ENCODE data around the gene SLC29A4. TPM values are rescaled to one million over a fixed set of nuclear protein-coding genes. Genes with fewer than 3 reads are reported as not detected.
"Not testable (repeated sequence)": the region's sequence is repeated elsewhere in the genome, so short reads cannot be mapped to it uniquely, and the experiment has no call there.

The SLC29A4 gene
- total and polyA plus RNA-seq, 2 of the 13 experiments (the other 11 are each of a cell fraction or from before 2014, with no cell fraction given): 29.7 to 31.7 TPM

DNA sequence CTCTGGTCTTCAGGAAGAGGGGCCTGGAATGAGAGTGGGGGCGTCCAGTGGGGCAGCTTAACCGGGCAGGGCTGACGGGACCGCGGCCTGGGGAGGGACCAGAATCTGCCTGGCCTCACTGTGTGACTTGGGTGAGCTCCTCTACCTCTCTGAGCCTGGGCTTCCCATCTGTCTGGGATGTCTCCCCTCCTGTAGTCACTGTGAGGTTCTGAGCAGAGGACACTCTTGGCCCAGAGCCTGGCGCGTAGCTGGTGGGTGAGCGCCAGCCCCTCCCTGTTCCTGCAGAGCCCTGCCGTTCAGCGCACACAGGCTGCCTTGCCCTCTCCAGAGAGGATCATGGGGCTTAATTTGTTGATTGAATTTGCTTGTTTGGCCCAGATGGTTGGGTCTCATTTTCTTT lies 7.2 kb upstream of the SLC29A4 start:
- H3K4me1 ChIP-seq (ENCODE audit: insufficient read depth, low read length): peaks cover 18% of the 10 kb centered on the region
- H3K79me2 ChIP-seq (ENCODE audit: insufficient read depth, low read length); ATAC-seq; H2AFZ ChIP-seq (ENCODE audit: low read length); H3K9me3 ChIP-seq (ENCODE audit: low read length); H3K4me3 ChIP-seq (replicated peaks in 1 of 3; ENCODE audit: insufficient read depth in 1 of 3, low read depth in 2 of 3, low read length in 3 of 3); H3K9ac ChIP-seq (ENCODE audit: insufficient read depth, low read depth, low read length); in situ Hi-C loops (cut with HindIII; ENCODE audit: extremely low pct_ligation_motif_present, low pct_unique_long_range_greater_than_20kb); DNase-seq (ENCODE audit: low spot score); H3K27me3 ChIP-seq (ENCODE audit: control insufficient read depth in 1 of 2, insufficient read depth in 2 of 2, low read length in 2 of 2); FAIRE-seq; BruUV-seq (replicated peaks); H3K36me3 ChIP-seq (replicated peaks in 1 of 2; ENCODE audit: control insufficient read depth in 1 of 2, insufficient read depth in 2 of 2, low read length in 2 of 2); POLR2A ChIA-PET; H4K20me1 ChIP-seq (ENCODE audit: insufficient read depth, low read length); H3K4me2 ChIP-seq (ENCODE audit: low read depth, low read length); H3K27ac ChIP-seq (ENCODE audit: extremely low read length, insufficient read depth, low read length); intact Hi-C loops (cut with micrococcal nuclease; ENCODE audit: unreplicated experiment); CTCF ChIA-PET (ENCODE audit: low intra/inter-chr PET ratio, low total read pairs): not testable (repeated sequence)
- TF ChIP-seq ZNF768 (CRISPR knock-in tag; IDR thresholded peaks at IDR 0.05): 0 out of 2 replicates have a peak, but pooled peaks have one; percentile 45
- 62% methylated on average over 2 of the region's 10 CpGs for WGBS (ENCODE audit: low lambda C conversion rate)

DNA sequence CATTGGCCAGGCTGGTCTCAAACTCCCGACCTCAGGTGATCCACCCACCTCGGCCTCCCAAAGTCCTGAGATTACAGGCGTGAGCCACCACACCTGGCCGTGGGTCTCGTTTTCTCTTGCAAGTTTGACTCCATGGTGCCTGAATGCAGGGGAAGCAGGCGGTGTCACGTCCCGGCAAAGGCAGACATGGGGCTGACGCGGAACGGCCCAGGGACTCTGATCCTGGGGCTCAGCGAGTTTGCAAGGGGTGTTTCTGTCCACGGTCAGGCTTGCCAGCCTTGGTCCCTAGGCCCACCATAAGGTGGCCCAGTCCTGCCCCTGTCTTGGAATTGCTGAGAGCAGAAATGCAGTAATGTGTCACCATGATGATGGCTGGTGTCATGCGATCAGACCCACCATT lies 6.6 kb upstream of the SLC29A4 start:
- intact Hi-C loops (cut with micrococcal nuclease; ENCODE audit: unreplicated experiment); H3K79me2 ChIP-seq (ENCODE audit: insufficient read depth, low read length); H2AFZ ChIP-seq (ENCODE audit: low read length); DNase-seq (ENCODE audit: low spot score); H3K27ac ChIP-seq (ENCODE audit: extremely low read length, insufficient read depth, low read length); H3K9ac ChIP-seq (ENCODE audit: insufficient read depth, low read depth, low read length); FAIRE-seq; CTCF ChIA-PET (ENCODE audit: low intra/inter-chr PET ratio, low total read pairs); H3K4me3 ChIP-seq (replicated peaks in 1 of 3; ENCODE audit: insufficient read depth in 1 of 3, low read depth in 2 of 3, low read length in 3 of 3); H3K36me3 ChIP-seq (replicated peaks in 1 of 2; ENCODE audit: control insufficient read depth in 1 of 2, insufficient read depth in 2 of 2, low read length in 2 of 2); H3K4me2 ChIP-seq (ENCODE audit: low read depth, low read length); ATAC-seq; H3K9me3 ChIP-seq (ENCODE audit: low read length); H4K20me1 ChIP-seq (ENCODE audit: insufficient read depth, low read length); H3K27me3 ChIP-seq (ENCODE audit: control insufficient read depth in 1 of 2, insufficient read depth in 2 of 2, low read length in 2 of 2); in situ Hi-C loops (cut with HindIII; ENCODE audit: extremely low pct_ligation_motif_present, low pct_unique_long_range_greater_than_20kb); BruUV-seq (replicated peaks); POLR2A ChIA-PET: not testable (repeated sequence)
- peaks cover 12% of the 10 kb centered on the region for H3K4me1 ChIP-seq (ENCODE audit: insufficient read depth, low read length)
- 51% methylated on average over 12 of the region's 14 CpGs for WGBS (ENCODE audit: low lambda C conversion rate)

DNA sequence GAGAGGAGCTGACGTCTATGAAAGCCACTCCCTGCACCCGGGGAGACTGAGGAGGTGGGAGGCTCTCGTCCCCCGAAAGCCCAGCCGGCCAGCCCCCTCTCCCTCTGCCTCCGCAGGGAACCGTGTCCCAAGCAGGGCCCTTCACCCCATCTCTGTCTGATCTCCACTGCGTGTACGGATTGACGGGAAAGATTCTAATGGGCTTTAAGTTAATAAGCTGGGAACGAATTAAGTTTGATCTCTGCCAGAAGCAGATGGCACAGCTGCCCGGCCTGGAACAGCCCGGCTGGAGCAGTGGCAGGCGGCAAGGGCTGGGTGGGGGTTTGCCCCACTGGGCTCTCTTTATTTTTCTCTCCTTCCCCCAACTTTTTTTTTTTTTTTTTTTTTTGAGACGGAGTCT lies 6.1 kb upstream of the SLC29A4 start:
- Histone ChIP-seq H3K4me3 (replicated peaks in 1 of 3; ENCODE audit: insufficient read depth in 1 of 3, low read depth in 2 of 3, low read length in 3 of 3) (no peak overlapping the region), H3K4me2 (ENCODE audit: low read depth, low read length) (no peak overlapping the region), H3K27ac (ENCODE audit: extremely low read length, insufficient read depth, low read length) (no peak overlapping the region), H3K79me2 (ENCODE audit: insufficient read depth, low read length) (no peaks in the 10 kb centered on the region), H3K9ac (ENCODE audit: insufficient read depth, low read depth, low read length) (no peak overlapping the region), H3K36me3 (replicated peaks in 1 of 2; ENCODE audit: control insufficient read depth in 1 of 2, insufficient read depth in 2 of 2, low read length in 2 of 2) (no peaks in the 10 kb centered on the region), H3K4me1 (ENCODE audit: insufficient read depth, low read length) (peaks cover 12% of the 10 kb centered on the region), H2AFZ (ENCODE audit: low read length) (no peak overlapping the region), H4K20me1 (ENCODE audit: insufficient read depth, low read length) (no peaks in the 10 kb centered on the region), H3K9me3 (ENCODE audit: low read length) (no peaks in the 10 kb centered on the region), H3K27me3 (ENCODE audit: control insufficient read depth in 1 of 2, insufficient read depth in 2 of 2, low read length in 2 of 2) (peaks cover 3 to 10% of the 10 kb centered on the region in 2 experiments; a peak in 4 of 5 replicates)
- DNase-seq (ENCODE audit: low spot score) (no peak), FAIRE-seq (no peak), ATAC-seq (no peak)
- POLR2A ChIA-PET: no interaction called here
- in situ Hi-C loops (cut with HindIII; ENCODE audit: extremely low pct_ligation_motif_present, low pct_unique_long_range_greater_than_20kb): no loop called here
- CTCF ChIA-PET (ENCODE audit: low intra/inter-chr PET ratio, low total read pairs): no interaction called here
- intact Hi-C loops (cut with micrococcal nuclease; ENCODE audit: unreplicated experiment): no loop called here
- 56% methylated on average over 11 of the region's 15 CpGs for WGBS (ENCODE audit: low lambda C conversion rate)
- no TSS peak for BruUV-seq (replicated peaks)
- no peak for TF ChIP-seq PTBP1 (IDR thresholded peaks at IDR 0.05; ENCODE audit: low read depth, low read length, poor library complexity, severe bottlenecking)
- TF ChIP-seq, protein P1, sequence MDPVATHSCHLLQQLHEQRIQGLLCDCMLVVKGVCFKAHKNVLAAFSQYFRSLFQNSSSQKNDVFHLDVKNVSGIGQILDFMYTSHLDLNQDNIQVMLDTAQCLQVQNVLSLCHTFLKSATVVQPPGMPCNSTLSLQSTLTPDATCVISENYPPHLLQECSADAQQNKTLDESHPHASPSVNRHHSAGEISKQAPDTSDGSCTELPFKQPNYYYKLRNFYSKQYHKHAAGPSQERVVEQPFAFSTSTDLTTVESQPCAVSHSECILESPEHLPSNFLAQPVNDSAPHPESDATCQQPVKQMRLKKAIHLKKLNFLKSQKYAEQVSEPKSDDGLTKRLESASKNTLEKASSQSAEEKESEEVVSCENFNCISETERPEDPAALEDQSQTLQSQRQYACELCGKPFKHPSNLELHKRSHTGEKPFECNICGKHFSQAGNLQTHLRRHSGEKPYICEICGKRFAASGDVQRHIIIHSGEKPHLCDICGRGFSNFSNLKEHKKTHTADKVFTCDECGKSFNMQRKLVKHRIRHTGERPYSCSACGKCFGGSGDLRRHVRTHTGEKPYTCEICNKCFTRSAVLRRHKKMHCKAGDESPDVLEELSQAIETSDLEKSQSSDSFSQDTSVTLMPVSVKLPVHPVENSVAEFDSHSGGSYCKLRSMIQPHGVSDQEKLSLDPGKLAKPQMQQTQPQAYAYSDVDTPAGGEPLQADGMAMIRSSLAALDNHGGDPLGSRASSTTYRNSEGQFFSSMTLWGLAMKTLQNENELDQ (CRISPR knock-in tag; IDR thresholded peaks at IDR 0.05; ENCODE audit: borderline replicate concordance): no peak
- no peak for TF ChIP-seq ISX (CRISPR knock-in tag; conservative IDR thresholded peaks at IDR 0.05)
- no peak for TF ChIP-seq MAZ (IDR thresholded peaks at IDR 0.05; ENCODE audit: borderline replicate concordance, low read depth, low read length)
- TF ChIP-seq MAZ (CRISPR knock-in tag; IDR thresholded peaks at IDR 0.05; ENCODE audit: low read depth): no peak
- TF ChIP-seq ZNF263 (CRISPR knock-in tag; IDR thresholded peaks at IDR 0.05): no peak
- no peak for TF ChIP-seq ZNF543 (CRISPR knock-in tag; IDR thresholded peaks at IDR 0.05)
- no peak for TF ChIP-seq RARA (CRISPR knock-in tag; IDR thresholded peaks at IDR 0.05)
- TF ChIP-seq, protein P2, sequence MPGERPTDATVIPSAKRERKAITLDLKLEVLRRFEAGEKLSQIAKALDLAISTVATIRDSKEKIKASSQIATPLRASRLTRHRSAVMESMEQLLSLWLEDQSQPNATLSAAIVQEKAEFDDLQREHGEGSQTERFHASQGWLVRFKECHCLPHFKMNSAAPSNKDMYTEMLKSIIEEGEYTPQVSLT (CRISPR knock-in tag; IDR thresholded peaks at IDR 0.05; ENCODE audit: borderline replicate concordance, low read depth): no peak
